SK-N-SH (cell line): Measurements from ENCODE around the gene MIEN1. TPM values are rescaled to one million over a fixed set of nuclear protein-coding genes. Genes with fewer than 3 reads are reported as not detected.

ENCODE experiments used
- CTCF ChIA-PET: fragments of 300-600, 350-600 bp; formaldehyde crosslinking; extraction: SDS; loops from one replicate; lab custom pipeline; 2021; lab: Yijun Ruan, JAX
- POLR2A ChIA-PET: fragments of 350-600 bp; sonication (Branson Sonifier 250); formaldehyde crosslinking; extraction: SDS; loops from one replicate; lab custom pipeline; 2020; ENCODE audit warnings: antibody characterized with exemption, inconsistent platforms; lab: Yijun Ruan, JAX
- DNase-seq: peaks from one replicate; pipeline ENCODE4 v3.0.0; 2012
- H2AFZ ChIP-seq: fragments of 200-600 bp; sonication (generic); 2 replicates; pipeline ENCODE4 v1.8.1; 2016; ENCODE audit warnings: antibody characterized with exemption, mild to moderate bottlenecking, low read depth
- H3F3A ChIP-seq: fragments of 200-600 bp; sonication (generic); replicated peaks from 2 replicates; pipeline ENCODE3; 2016; ENCODE audit warnings: antibody characterized with exemption, mild to moderate bottlenecking; ENCODE audit not compliant: insufficient read depth
- H3K27ac ChIP-seq, 2 experiments: fragments of 200-500 bp in 1 of 2; fragments of 200-600 bp in 1 of 2; sonication (Bioruptor generic) in 1 of 2; sonication (generic), shearing (Covaris generic) in 1 of 2; 2 replicates each; pipeline versions ENCODE4 v1.5.1 to v1.6.1; 2014 to 2016; ENCODE audit warnings: low read depth in 2 of 2, inconsistent platforms in 1 of 2, low read length in 1 of 2, mild to moderate bottlenecking in 1 of 2, mixed read lengths in 1 of 2
- H3K27me3 ChIP-seq: fragments of 200-600 bp; sonication (generic), shearing (Covaris generic); 2 replicates; pipeline ENCODE4 v1.6.1; 2016; ENCODE audit warnings: mixed run types; ENCODE audit not compliant: insufficient read depth
- H3K36me3 ChIP-seq, 2 experiments: fragments of 200-500 bp in 1 of 2; fragments of 200-600 bp in 1 of 2; sonication (Bioruptor generic) in 1 of 2; sonication (generic) in 1 of 2; replicated peaks in 1 of 2; 2 replicates each; pipeline versions ENCODE3 to v1.5.1; 2014 to 2016; ENCODE audit warnings: low read length in 1 of 2, mild to moderate bottlenecking in 1 of 2; ENCODE audit not compliant: insufficient read depth in 2 of 2, control insufficient read depth in 1 of 2
- H3K4me1 ChIP-seq, 2 experiments: fragments of 200-500 bp in 1 of 2; fragments of 200-600 bp in 1 of 2; sonication (Bioruptor generic) in 1 of 2; sonication (generic), shearing (Covaris generic) in 1 of 2; 2 replicates each; pipeline versions ENCODE4 v1.5.1 to v1.6.1; 2014 to 2016; ENCODE audit warnings: low read depth in 1 of 2, low read length in 1 of 2, mixed run types in 1 of 2; ENCODE audit not compliant: insufficient read depth in 2 of 2, control insufficient read depth in 1 of 2
- H3K4me2 ChIP-seq: fragments of 200-600 bp; sonication (generic), shearing (Covaris generic); 2 replicates; pipeline ENCODE4 v1.6.1; 2017; ENCODE audit warnings: mixed run types
- H3K4me3 ChIP-seq, 2 experiments: fragments of 200-500 bp in 1 of 2; fragments of 200-600 bp in 1 of 2; sonication (Bioruptor generic) in 1 of 2; sonication (generic), shearing (Covaris generic) in 1 of 2; 2 replicates each; pipeline versions ENCODE4 v1.5.1 to v1.8.1; 2014 to 2016; ENCODE audit warnings: low read depth in 2 of 2, inconsistent platforms in 1 of 2, low read length in 1 of 2, mild to moderate bottlenecking in 1 of 2, mixed read lengths in 1 of 2, moderate library complexity in 1 of 2
- H3K79me2 ChIP-seq: fragments of 200-600 bp; sonication (generic); 2 replicates; pipeline ENCODE4 v1.8.1; 2017; ENCODE audit warnings: mild to moderate bottlenecking; ENCODE audit not compliant: insufficient read depth
- H3K9ac ChIP-seq: fragments of 200-600 bp; sonication (generic); 2 replicates; pipeline ENCODE4 v1.6.1; 2017; ENCODE audit warnings: mixed run types
- H3K9me2 ChIP-seq: fragments of 200-600 bp; sonication (generic); 2 replicates; pipeline ENCODE4 v1.6.1; 2017; ENCODE audit warnings: mixed run types
- H3K9me3 ChIP-seq: fragments of 200-600 bp; sonication (generic); 2 replicates; pipeline ENCODE4 v1.6.1; 2017; ENCODE audit warnings: mixed run types, mild to moderate bottlenecking, moderate library complexity
- H4K20me1 ChIP-seq: fragments of 200-600 bp; sonication (generic); 2 replicates; pipeline ENCODE4 v1.6.1; 2017; ENCODE audit warnings: mild to moderate bottlenecking, mixed run types; ENCODE audit not compliant: insufficient read depth
- CHD2 ChIP-seq: fragments of 150-350 bp; IDR thresholded peaks from 2 replicates; pipeline ENCODE4 v1.6.1; 2018; ENCODE audit warnings: low read length; ENCODE audit not compliant: partially characterized antibody
- ELF1 ChIP-seq: IDR thresholded peaks from 2 replicates; pipeline ENCODE4 v1.4.0; 2012
- EZH2phosphoT487 ChIP-seq: fragments of 200-600 bp; sonication (generic); IDR thresholded peaks from 2 replicates; pipeline ENCODE4 v1.6.1; 2017; ENCODE audit warnings: low read depth, mixed run types, mild to moderate bottlenecking, antibody characterized with exemption, moderate library complexity, borderline replicate concordance
- FOSL2 ChIP-seq: IDR thresholded peaks from 2 replicates; pipeline ENCODE4 v1.4.0; 2012; ENCODE audit warnings: low read depth, mild to moderate bottlenecking, moderate library complexity, borderline replicate concordance
- FOXJ3 ChIP-seq: sonication (generic); formaldehyde crosslinking; IDR thresholded peaks from 2 replicates; pipeline ENCODE4 v1.5.1; 2020; ENCODE audit warnings: mild to moderate bottlenecking, missing genetic modification reagents
- MEF2A ChIP-seq: IDR thresholded peaks from 2 replicates; pipeline ENCODE4 v1.4.0; 2012; ENCODE audit warnings: low read depth, borderline replicate concordance
- NFIC ChIP-seq: IDR thresholded peaks from 2 replicates; pipeline ENCODE4 v1.4.0; 2012; ENCODE audit warnings: borderline replicate concordance
- RAD21 ChIP-seq: IDR thresholded peaks from 2 replicates; pipeline ENCODE4 v1.6.1; 2012; ENCODE audit warnings: mild to moderate bottlenecking, low read length
- RXRA ChIP-seq: IDR thresholded peaks from 2 replicates; pipeline ENCODE4 v1.4.0; 2012; ENCODE audit warnings: low read depth, mild to moderate bottlenecking, borderline replicate concordance
- SMC3 ChIP-seq: IDR thresholded peaks from 2 replicates; pipeline ENCODE4 v1.6.1; 2012; ENCODE audit warnings: low read depth, low read length, improper control_type of control experiment
- TAF1 ChIP-seq: IDR thresholded peaks from 2 replicates; pipeline ENCODE4 v1.6.1; 2012; ENCODE audit warnings: low read depth, mild to moderate bottlenecking, low read length, moderate library complexity, borderline replicate concordance
- TCF12 ChIP-seq: IDR thresholded peaks from 2 replicates; pipeline ENCODE4 v1.4.0; 2012
- YY1 ChIP-seq: IDR thresholded peaks from 2 replicates; pipeline ENCODE4 v1.4.0; 2012; ENCODE audit warnings: low read depth, mild to moderate bottlenecking
- WGBS: methylation state at CpG from one replicate; pipeline ENCODE4 v1.1.6; 2017; ENCODE audit warnings: low lambda C conversion rate; 5-methylcytosine and 5-hydroxymethylcytosine counted together
- polyA plus RNA-seq, 3 experiments: library from polyadenylated mRNA; depleted of rRNA; stranded (reverse); fragments of >200 nt; gene quantifications; 2 replicates each; pipeline ENCODE4 v1.2.3, GENCODE V29; 2012
- TF ChIP-seq, protein P1 (sequence below): fragments of 150-350 bp; IDR thresholded peaks from 2 replicates; pipeline ENCODE4 v1.6.1; 2016; ENCODE audit warnings: mild to moderate bottlenecking, low read depth, low read length

The MIEN1 gene
- polyA plus RNA-seq, 1 of the 3 experiments (the other 2 are of a cell fraction) = 100 TPM

DNA sequence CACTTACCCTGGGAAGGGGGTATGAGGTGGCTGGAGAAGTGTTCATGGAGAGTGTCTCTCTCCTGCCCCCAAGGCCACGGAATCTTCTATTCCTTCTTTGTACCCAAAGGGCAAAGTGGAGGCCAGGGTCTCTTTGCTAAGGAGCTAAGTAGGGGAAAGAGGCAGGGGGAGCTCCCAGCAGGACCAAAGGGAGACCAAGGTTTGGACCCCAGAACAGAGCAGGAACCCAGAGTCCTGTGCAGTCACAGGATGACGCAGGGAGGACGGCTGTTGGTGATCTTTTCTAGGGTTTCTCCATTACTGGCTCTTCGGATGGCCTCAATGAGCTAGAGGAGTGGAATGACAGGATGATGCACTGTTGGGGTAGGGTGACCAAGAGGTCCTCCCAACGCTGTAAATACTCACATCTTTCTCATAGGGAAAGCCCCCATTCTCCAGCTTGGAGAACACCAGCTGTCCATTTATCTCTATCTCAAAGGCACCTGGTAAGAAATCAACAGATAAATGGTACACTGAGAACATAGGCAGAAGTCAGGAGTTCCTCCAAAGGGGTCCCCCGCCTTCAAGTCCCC lies 966 bp downstream of the MIEN1 start:
- Histone ChIP-seq H2AFZ (peak overlapping the region; percentile 98; the same call in 1 of the 2 replicates), H3K27me3 (no peaks in the 10 kb centered on the region), H3K9ac (peak overlapping the region; percentile 91), H4K20me1 (no peaks in the 10 kb centered on the region), H3K4me1 (peaks cover 0 to 8% of the 10 kb centered on the region in 2 experiments; a peak in 1 of 4 replicates), H3K9me3 (no peaks in the 10 kb centered on the region), H3K9me2 (no peaks in the 10 kb centered on the region), H3K36me3 (peaks cover 0 to 4% of the 10 kb centered on the region in 2 experiments), H3F3A (no peaks in the 10 kb centered on the region), H3K79me2 (no peaks in the 10 kb centered on the region; the same call in 1 of the 2 replicates), H3K4me3 (peak overlapping the region; percentile 65 to 96), H3K4me2 (peak overlapping the region; percentile 96), H3K27ac (no peak overlapping the region)
- POLR2A ChIA-PET = interaction anchor here (1.1 to 1.5 kb wide), 2 partner anchors 18 to 42 kb away, joined by 3 read pairs; partner anchors contain the start of gene PGAP3
- TF ChIP-seq ELF1 = no peak
- TF ChIP-seq RXRA = no peak
- TF ChIP-seq FOXJ3 (CRISPR knock-in tag) = no peak
- no peak for TF ChIP-seq TAF1
- no peak for TF ChIP-seq NFIC
- WGBS = 66% methylated on average over 6 of the region's 6 CpGs
- CTCF ChIA-PET = interaction anchor here (0.6 to 4.6 kb wide), 29 partner anchors 10 to 559 kb away, joined by 3 to 27 read pairs (median 5); partner anchors contain the start of gene PNMT
- no peak for DNase-seq

DNA sequence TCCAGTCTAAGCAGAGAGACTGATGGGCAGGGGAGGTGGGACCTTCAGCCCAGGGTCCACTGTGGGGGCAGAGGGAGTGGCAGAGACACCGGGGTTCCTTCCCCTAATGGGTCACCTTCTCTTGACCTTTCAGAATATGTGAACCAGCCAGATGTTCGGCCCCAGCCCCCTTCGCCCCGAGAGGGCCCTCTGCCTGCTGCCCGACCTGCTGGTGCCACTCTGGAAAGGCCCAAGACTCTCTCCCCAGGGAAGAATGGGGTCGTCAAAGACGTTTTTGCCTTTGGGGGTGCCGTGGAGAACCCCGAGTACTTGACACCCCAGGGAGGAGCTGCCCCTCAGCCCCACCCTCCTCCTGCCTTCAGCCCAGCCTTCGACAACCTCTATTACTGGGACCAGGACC lies 2.8 kb downstream of the MIEN1 start:
- Histone ChIP-seq H3F3A (no peaks in the 10 kb centered on the region), H4K20me1 (no peaks in the 10 kb centered on the region), H3K27ac (no peak overlapping the region), H3K9ac (no peak overlapping the region), H3K27me3 (no peaks in the 10 kb centered on the region), H2AFZ (no peak overlapping the region), H3K9me2 (no peaks in the 10 kb centered on the region), H3K79me2 (no peaks in the 10 kb centered on the region; the same call in 1 of the 2 replicates), H3K36me3 (peaks cover 0 to 4% of the 10 kb centered on the region in 2 experiments), H3K4me1 (peaks cover 0 to 8% of the 10 kb centered on the region in 2 experiments; a peak in 1 of 4 replicates)
- ChIA-PET POLR2A (no interaction called here), CTCF (interaction anchor here (4.5 kb wide), 1 partner anchor 28 kb away, joined by 22 read pairs; no protein-coding TSS in a partner anchor)
- no peak for DNase-seq
- 81% methylated on average over 10 of the region's 10 CpGs for WGBS
- TF ChIP-seq SMC3 (no peak), YY1 (no peak), MEF2A (no peak), CHD2 (no peak), TCF12 (no peak), EZH2phosphoT487 (no peak), RAD21 (no peak), FOSL2 (no peak)
- TF ChIP-seq, protein P1, sequence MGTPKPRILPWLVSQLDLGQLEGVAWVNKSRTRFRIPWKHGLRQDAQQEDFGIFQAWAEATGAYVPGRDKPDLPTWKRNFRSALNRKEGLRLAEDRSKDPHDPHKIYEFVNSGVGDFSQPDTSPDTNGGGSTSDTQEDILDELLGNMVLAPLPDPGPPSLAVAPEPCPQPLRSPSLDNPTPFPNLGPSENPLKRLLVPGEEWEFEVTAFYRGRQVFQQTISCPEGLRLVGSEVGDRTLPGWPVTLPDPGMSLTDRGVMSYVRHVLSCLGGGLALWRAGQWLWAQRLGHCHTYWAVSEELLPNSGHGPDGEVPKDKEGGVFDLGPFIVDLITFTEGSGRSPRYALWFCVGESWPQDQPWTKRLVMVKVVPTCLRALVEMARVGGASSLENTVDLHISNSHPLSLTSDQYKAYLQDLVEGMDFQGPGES = no peak
- TF ChIP-seq, all 33 proteins: peak for 0
- Histone ChIP-seq H3K9me3 (no peaks in the 10 kb centered on the region), H3K4me3 (no peak overlapping the region), H3K4me2 (no peak overlapping the region)
